GM18951 (cell line): Measurements from ENCODE around the gene CCDC91.

Experiments
- POLR2A ChIP-seq: IDR thresholded peaks from 4 replicates; pipeline ENCODE4 v1.6.1; 2011; ENCODE audit warnings: mild to moderate bottlenecking; ENCODE audit not compliant: insufficient read length, insufficient read depth; ENCODE audit errors: extremely low read depth
- in situ Hi-C: fragments of 300-500 bp; cut with MboI; formaldehyde crosslinking; loops from one replicate; pipeline ENCODE4 v1.12.0; 2022; ENCODE audit warnings: low sequenced_read_pairs, mixed read lengths, inconsistent platforms; ENCODE audit not compliant: unreplicated experiment

CCDC91 gene

DNA sequence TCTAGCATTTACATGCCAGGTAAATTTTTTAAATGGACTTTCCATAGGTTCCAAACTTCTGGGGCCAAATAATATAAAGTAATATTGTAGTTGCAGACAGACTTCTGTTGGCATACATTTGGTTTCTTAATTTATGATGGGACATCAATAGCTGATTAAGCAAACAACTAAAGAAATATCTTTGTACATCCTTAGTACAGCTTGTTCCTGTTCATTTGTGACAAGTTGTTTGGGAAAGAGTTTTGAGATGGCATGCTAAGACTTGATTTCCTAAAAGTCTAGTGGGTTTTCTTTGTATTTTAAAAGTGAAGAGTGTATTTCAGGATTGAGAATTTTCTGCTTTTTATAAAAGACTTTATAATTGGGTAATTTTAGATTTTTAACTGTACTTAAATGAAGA lies 41.0 kb downstream of the CCDC91 start:
- in situ Hi-C loops: no loop called here

DNA sequence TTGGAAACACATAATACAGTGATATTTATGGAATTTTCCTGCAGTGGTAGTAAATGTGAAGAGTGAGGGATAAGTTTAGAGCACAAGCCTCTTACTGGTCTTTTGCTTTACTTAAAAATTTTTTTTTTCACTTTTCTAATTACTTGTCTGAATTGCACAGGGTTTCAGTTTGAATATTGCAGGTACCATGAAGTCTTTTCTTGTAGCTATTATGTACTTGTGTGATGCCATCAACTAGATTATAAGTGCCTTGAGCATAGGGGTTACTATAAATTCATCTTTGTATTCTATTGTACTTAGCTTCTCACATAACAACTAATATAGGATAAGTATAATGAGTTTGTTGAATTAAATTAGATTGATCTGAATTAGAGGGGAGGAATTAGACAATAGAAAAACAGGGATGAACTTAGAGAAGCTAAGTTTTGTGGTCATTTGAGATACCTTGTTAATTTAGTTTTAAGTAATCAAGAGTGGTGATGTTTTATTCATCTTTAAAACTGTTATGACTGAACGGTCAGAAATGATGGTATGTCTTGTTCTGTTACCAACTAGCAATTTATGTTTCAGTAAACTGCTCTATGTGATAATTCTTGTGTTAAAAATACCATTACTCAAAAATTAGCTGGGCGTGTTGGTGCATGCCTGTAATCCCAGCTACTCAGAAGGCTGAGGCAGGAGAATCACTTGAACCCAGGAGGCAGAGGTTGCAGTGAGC lies 42.1 kb downstream of the CCDC91 start:
- TF ChIP-seq POLR2A: no peak
- in situ Hi-C loops: no loop called here

More for the DNA sequence above, 41.0 kb downstream of the CCDC91 start:
- no peak for TF ChIP-seq POLR2A

DNA sequence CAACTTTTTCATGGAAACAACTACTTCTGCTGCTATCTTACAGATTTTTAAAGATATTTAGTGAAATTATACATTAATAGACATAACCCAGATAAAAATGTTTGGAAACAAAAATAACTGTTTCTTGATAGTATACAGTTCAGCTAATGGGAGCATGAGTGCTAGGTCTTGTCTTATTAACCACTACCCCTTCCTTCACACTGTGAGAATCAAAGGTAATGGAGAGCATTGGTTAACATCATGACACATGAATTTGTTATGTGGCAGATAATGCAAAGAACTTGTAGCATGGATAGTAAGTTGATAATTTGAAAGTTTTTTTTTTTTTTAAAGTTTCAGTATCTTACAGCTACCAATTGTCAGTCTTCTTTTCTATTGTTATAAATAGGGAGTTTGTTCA lies 44.2 kb downstream of the CCDC91 start:
- TF ChIP-seq POLR2A: no peak

DNA sequence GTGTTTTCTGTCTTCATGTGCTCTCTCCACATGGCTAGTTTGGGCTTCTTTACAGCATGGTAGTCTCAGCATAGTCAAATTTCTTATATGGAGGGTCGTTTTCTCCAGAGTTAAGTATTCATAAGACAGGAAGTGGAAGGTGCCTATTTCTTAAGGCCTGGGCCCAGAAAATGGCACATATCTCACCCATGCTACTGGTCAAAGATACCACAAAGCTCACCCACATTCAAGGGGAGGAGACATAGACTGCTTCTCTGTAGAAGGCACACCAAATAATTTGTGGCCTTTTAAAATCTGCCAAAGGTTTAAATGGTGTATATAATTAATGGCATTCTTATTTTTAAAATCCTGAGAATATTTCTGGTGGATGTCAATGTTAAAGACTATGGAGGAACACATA lies 44.8 kb downstream of the CCDC91 start:
- TF ChIP-seq POLR2A: no peak
- in situ Hi-C loops: no loop called here

More for the DNA sequence above, 44.2 kb downstream of the CCDC91 start:
- in situ Hi-C loops: no loop called here

DNA sequence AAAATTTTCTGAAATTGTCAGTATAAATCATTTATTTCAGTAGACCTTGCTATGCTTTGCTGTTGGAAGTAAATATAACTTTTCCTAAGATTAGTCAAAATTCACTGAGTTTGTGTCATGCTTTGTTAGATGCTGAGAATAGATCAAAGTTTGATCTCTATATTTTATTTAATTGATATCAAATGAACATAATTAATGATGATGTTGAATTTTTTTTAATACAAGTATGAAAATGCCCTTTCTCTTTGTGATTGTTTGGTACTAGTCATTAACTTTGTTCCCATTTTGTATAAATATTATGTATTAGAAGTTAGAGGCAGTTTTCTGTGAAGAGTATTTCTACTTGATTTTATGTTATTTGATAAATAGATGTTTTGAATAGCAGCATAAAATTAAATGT lies 45.7 kb downstream of the CCDC91 start:
- in situ Hi-C loops: no loop called here

DNA sequence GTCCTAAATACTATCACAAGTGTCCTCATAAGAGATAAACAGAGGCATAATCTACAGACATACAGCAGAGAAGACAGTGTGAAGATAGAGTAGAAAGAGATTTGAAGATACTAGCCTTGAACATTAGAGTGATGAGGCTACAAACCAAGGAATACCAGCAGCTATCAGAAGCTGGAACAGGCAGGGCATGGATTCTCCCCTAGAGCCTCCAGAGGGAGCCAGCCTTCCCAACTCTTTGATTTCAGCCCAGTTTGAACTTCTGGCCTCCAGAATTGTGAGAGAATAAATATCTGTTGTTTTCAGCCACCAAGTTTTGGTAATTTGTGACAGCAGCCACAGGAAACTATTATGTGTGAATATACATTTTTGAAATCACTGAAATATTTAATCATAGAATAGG lies 47.2 kb downstream of the CCDC91 start:
- in situ Hi-C loops: no loop called here
- TF ChIP-seq POLR2A: no peak

More for the DNA sequence above, 45.7 kb downstream of the CCDC91 start:
- no peak for TF ChIP-seq POLR2A

DNA sequence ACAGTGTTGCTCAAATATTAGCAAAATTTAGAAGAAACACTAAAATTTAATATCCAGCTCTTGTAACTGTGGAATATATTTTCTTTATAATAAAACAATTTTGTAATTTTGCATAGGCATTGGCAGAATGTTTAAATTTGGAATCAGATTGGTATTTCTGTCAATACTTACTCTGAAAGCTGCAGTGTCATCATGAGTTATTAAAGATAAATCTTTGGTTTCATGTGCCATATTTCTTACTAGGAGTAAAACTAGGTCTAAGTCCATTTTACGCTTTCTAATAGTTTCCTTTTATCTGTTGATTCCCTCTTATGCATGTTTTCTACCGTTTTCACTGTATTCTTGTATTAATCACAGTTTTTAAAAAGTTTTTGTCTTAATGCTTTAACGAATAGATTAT lies 49.7 kb downstream of the CCDC91 start:
- no peak for TF ChIP-seq POLR2A
- in situ Hi-C loops: no loop called here

DNA sequence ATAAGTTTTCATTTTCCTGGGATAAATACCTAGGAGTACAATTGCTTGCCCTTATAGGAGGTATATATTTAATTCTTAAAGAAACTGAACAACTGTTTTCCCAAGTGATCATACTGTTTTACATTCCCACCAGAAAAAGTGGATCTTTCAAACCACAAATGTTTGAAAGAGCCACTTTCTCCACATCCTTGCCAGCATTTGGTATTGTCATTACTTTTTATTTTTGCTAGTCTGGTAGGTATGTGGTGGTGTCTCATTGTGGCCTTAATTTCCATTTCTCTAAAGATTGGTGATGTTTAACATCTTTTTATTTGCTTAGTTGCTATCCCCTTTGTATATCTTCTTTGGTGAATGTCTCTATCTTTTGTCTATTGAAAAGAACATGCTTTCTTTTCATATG lies 50.6 kb downstream of the CCDC91 start:
- no peak for TF ChIP-seq POLR2A
- in situ Hi-C loops: no loop called here

DNA sequence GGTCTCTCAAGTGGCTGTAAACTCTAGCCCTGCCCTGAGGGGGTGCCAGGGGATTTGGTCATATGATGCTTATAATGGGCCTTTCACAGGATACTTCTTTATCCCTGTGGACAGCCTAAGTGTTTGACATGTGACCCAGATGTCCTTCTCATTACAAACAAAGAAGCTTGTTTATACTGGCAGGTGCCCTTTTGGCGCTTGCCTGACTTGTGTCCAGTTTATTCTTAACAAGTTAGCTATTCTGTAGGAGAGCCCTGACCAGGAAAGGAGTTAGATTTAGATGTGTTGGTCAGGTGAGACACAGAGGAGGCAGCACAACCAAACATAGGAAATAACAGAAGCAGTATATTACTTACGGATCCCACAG lies 51.9 kb downstream of the CCDC91 start:
- no peak for TF ChIP-seq POLR2A
- in situ Hi-C loops: no loop called here

DNA sequence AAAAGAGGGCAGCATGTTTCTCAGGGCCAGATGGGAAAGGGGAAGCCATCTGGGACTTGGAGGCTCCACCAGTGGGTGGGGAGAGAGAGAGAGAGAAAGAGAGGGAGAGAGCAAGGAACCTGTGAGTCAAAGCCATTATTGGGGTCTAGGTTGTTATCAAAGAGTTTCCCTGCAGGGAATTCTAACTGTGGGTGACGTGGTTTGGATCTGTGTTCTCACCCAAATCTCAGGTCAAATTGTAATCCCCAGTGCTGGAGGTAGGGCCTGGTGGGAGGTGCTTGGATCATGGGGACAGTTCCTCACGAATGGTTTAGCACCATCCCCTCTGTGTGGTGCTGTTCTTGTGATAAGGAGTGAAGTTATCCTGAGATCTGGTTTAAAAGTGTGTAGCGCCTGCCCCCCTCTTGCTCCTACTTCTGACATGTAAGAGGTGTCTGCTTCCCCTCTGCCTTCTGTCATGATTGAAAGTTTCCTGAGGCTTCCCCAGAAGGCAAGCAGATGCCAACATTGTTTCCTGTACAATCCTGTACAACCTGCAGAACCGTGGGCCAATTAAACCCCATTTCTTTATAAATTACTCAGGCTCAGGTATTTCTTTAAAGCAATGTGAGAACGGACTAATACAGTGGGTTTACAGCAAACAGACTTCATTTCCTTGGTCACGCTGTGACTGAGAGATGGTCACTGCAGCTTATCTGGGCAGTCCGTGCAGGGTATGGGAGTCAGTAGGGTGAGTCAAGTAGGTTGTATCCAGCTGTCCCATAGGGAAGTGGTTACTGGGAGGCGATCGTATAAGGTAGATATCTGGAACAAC lies 52.4 kb downstream of the CCDC91 start:
- TF ChIP-seq POLR2A: no peak
- in situ Hi-C loops: no loop called here

DNA sequence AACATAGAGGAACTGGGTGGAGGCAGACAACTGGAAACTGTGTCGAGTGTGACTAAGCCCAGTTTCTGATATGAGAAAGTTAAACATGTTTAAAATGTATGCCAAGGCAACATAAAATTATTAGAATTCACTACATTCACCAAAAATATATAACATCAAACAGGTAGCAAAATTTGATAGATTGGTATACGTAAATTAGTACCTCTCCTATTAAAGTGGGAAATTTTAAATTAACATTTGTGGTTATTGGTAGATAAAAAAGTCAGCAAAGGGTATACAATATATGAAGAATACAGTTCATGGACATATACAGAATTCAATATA lies 53.0 kb downstream of the CCDC91 start:
- in situ Hi-C loops: no loop called here

DNA sequence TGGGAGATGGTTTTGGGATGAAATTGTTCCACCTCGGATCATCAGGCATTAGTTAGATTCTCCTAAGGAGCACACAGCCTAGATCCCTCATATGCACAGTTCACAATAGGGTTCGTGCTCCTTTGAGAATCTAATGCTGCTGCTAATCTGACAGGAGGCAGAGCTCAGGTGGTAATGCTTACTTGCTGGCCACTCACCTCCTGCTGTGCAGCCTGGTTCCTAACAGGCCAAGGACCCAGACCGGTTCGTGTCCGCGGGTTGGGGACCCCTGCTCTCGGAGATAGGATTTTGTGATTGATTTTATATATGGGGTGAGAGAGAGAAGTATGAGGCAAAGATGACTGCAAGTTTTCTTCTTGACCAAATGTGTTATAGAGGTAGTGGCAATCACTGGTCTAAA lies 57.5 kb downstream of the CCDC91 start:
- in situ Hi-C loops: no loop called here
- no peak for TF ChIP-seq POLR2A

More for the DNA sequence above, 53.0 kb downstream of the CCDC91 start:
- no peak for TF ChIP-seq POLR2A

DNA sequence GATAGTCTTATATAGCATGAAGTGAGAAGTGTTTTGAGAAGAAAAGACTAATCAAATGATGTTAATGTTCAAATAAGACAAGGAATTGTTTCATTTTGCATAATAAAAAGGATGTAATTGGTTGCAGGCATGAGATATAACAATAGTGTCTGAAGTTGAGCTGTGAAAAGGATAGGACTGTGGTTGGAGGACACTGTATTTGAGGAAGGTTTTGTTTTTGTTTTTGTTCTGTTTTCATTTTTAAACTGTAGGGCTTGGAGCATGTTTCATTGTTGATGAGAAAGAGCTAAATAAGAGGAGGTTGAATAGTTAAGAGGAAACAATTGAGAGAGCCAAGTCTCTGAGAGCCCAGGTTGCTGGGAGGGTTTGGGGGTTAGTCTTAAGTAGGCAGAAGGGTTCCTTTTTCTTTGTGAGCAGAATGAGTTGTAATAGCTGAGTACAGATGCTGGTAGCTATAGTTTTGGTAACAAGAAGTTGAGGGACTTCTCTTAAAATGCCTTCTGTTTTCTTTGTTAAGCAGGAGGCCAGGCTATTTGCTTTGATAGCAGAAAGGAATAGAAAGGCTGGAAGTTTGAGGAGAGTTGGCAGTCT lies 58.4 kb downstream of the CCDC91 start:
- no peak for TF ChIP-seq POLR2A
- in situ Hi-C loops: no loop called here

DNA sequence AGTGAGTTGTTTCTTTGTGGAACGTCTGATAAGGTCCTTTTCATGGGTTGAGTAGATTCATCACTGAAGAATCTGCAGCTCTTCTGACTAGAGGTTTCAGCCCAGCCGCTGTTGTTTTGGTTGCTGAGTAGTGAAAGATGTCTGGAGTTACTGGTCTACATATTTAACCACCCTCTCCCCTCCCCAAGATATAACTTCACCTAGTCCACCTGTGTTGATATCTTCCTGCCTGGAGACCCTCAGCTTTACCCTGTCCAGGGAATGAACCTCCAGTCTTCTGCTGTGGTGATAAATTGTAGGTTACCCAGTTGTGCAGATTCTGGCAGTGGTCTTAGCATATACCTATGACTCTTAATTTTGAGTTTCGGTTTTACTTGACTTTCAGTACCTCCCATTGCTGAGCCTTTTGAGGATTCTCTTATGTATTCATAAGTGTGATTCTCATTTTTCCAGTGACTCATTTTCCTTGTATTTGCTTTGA lies 62.9 kb downstream of the CCDC91 start:
- no peak for TF ChIP-seq POLR2A
- in situ Hi-C loops: no loop called here
